NT2/D1 (cell line): Measurements from ENCODE around the gene NRG2.

Experiments used
- DNase-seq: peaks from one replicate; pipeline ENCODE4 v3.0.0-alpha.2; 2011; ENCODE audit warnings: low read depth, low spot score
- H3K27me3 ChIP-seq: 2 replicates; pipeline ENCODE4 v1.6.0; 2011; ENCODE audit warnings: mild to moderate bottlenecking; ENCODE audit not compliant: insufficient read length, insufficient read depth
- H3K36me3 ChIP-seq: 2 replicates; pipeline ENCODE4 v1.6.1; 2011; ENCODE audit warnings: mild to moderate bottlenecking, low read length, mixed read lengths; ENCODE audit not compliant: insufficient read depth, insufficient read length
- H3K4me1 ChIP-seq: 2 replicates; pipeline ENCODE4 v1.5.1; 2011; ENCODE audit not compliant: insufficient read depth, insufficient read length
- H3K4me3 ChIP-seq: 2 replicates; pipeline ENCODE4 v1.5.1; 2011; ENCODE audit warnings: low read depth; ENCODE audit not compliant: insufficient read length
- H3K9ac ChIP-seq: 2 replicates; pipeline ENCODE4 v1.6.0; 2011; ENCODE audit warnings: low read depth; ENCODE audit not compliant: insufficient read length
- H3K9me3 ChIP-seq: 2 replicates; pipeline ENCODE4 v1.5.1; 2011; ENCODE audit warnings: mild to moderate bottlenecking, low read length; ENCODE audit not compliant: insufficient read depth
- SUZ12 ChIP-seq: IDR thresholded peaks from 2 replicates; pipeline ENCODE4 v1.6.1; 2011; ENCODE audit not compliant: insufficient read length, insufficient read depth; ENCODE audit errors: extremely low read depth
- YY1 ChIP-seq: IDR thresholded peaks from 2 replicates; pipeline ENCODE4 v1.6.1; 2011; ENCODE audit not compliant: insufficient read length, insufficient read depth
- ZNF274 ChIP-seq: IDR thresholded peaks from 2 replicates; pipeline ENCODE4 v1.6.1; 2011; ENCODE audit warnings: mild to moderate bottlenecking, low read depth, low read length

NRG2 gene

GRCh38 chr5:139897342-139897741 is 145.8 kb downstream of the NRG2 start:
- Histone ChIP-seq H3K9ac (no peak overlapping the region), H3K4me3 (no peak overlapping the region), H3K9me3 (no peaks in the 10 kb centered on the region), H3K27me3 (peaks cover 38% of the 10 kb centered on the region), H3K4me1 (no peaks in the 10 kb centered on the region), H3K36me3 (no peaks in the 10 kb centered on the region)
- no peak for TF ChIP-seq SUZ12
- TF ChIP-seq ZNF274 = no peak
- TF ChIP-seq YY1 = no peak
- no peak for DNase-seq

GRCh38 chr5:139896718-139897117 is 146.4 kb downstream of the NRG2 start:
- Histone ChIP-seq H3K36me3 (no peaks in the 10 kb centered on the region), H3K27me3 (peaks cover 31% of the 10 kb centered on the region), H3K4me1 (no peaks in the 10 kb centered on the region), H3K4me3 (no peak overlapping the region), H3K9me3 (no peaks in the 10 kb centered on the region), H3K9ac (no peak overlapping the region)
- DNase-seq = no peak
- no peak for TF ChIP-seq YY1
- no peak for TF ChIP-seq ZNF274
- TF ChIP-seq SUZ12 = no peak

GRCh38 chr5:139895647-139896046 is 147.5 kb downstream of the NRG2 start:
- H3K4me3 ChIP-seq = no peak overlapping the region
- DNase-seq = no peak
- no peak overlapping the region for H3K9ac ChIP-seq
- no peaks in the 10 kb centered on the region for H3K9me3 ChIP-seq
- TF ChIP-seq YY1 (no peak), SUZ12 (no peak), ZNF274 (no peak)
- peaks cover 21% of the 10 kb centered on the region for H3K27me3 ChIP-seq
- no peaks in the 10 kb centered on the region for H3K36me3 ChIP-seq
- no peaks in the 10 kb centered on the region for H3K4me1 ChIP-seq

- Histone ChIP-seq H3K4me3 (no peak overlapping the region), H3K9me3 (no peaks in the 10 kb centered on the region), H3K27me3 (peaks cover 15% of the 10 kb centered on the region), H3K4me1 (no peaks in the 10 kb centered on the region), H3K36me3 (no peaks in the 10 kb centered on the region), H3K9ac (no peak overlapping the region)
- no peak for TF ChIP-seq SUZ12
- no peak for DNase-seq
Observed at GRCh38 chr5:139895046-139895445, 148.1 kb downstream of the NRG2 start.

DNA sequence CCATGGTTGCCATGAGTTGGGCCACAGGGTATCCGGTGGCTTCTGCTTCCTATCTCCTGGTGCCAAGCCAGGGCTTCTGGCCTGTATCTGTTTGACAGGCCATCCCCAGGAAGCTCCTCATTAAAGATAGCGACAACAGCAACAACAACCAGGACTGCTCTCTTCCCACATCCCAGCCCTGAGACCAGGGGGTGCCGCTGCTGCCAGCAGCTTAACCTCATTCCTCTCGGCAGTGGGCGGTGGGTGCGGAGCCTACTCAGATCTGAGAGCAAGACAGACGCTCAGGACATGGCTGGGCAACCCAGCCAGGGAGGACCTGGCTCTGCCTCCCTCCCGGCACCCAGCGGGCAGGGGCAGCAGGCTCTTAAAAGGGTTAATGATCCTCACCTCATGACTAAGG is 149.2 kb downstream of the NRG2 start:
- H3K9me3 ChIP-seq = no peaks in the 10 kb centered on the region
- no peaks in the 10 kb centered on the region for H3K4me1 ChIP-seq
- no peaks in the 10 kb centered on the region for H3K36me3 ChIP-seq
- no peak overlapping the region for H3K9ac ChIP-seq
- H3K4me3 ChIP-seq = no peak overlapping the region
- peaks cover 5% of the 10 kb centered on the region for H3K27me3 ChIP-seq
- no peak for TF ChIP-seq YY1
- no peak for TF ChIP-seq ZNF274
- no peak for TF ChIP-seq SUZ12
- DNase-seq = no peak

GRCh38 chr5:139889410-139889809 is 153.7 kb downstream of the NRG2 start:
- H3K27me3 ChIP-seq = no peaks in the 10 kb centered on the region
- no peaks in the 10 kb centered on the region for H3K9me3 ChIP-seq
- DNase-seq = no peak
- H3K4me1 ChIP-seq = no peaks in the 10 kb centered on the region
- no peak overlapping the region for H3K9ac ChIP-seq
- TF ChIP-seq YY1 (no peak), ZNF274 (no peak), SUZ12 (no peak)
- no peak overlapping the region for H3K4me3 ChIP-seq
- no peaks in the 10 kb centered on the region for H3K36me3 ChIP-seq

GRCh38 chr5:139888370-139888769 is 154.7 kb downstream of the NRG2 start:
- Histone ChIP-seq H3K9ac (no peak overlapping the region), H3K4me3 (no peak overlapping the region), H3K4me1 (no peaks in the 10 kb centered on the region), H3K27me3 (no peaks in the 10 kb centered on the region), H3K9me3 (no peaks in the 10 kb centered on the region), H3K36me3 (no peaks in the 10 kb centered on the region)
- DNase-seq = no peak
- TF ChIP-seq ZNF274 = no peak
- TF ChIP-seq YY1 = no peak
- TF ChIP-seq SUZ12 = no peak

DNA sequence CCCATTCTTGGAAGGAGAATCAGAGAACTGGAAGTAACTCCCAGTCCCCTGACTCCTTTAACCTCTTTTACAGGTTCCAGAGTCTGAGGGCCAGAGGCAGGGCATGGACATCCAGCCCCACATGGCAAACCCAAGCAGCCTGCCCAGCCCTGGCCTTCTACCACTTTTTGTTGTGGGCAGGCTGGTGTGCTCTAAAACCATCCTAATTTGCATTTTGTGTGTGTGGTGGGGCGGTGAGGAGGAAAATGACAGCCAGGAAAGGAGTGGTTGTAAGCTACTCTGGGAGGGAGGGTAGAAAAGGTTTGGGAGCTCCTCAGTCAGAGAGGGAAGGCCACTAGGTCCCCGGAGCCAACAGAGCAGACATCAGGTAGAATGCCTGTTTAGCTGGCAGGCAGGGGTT is 156.9 kb downstream of the NRG2 start:
- no peak for TF ChIP-seq SUZ12
- no peak for TF ChIP-seq ZNF274
- TF ChIP-seq YY1 = no peak

More for the DNA sequence above, 156.9 kb downstream of the NRG2 start:
- no peaks in the 10 kb centered on the region for H3K4me1 ChIP-seq
- H3K9ac ChIP-seq = no peak overlapping the region
- H3K27me3 ChIP-seq = no peaks in the 10 kb centered on the region
- no peak for DNase-seq
- H3K36me3 ChIP-seq = no peaks in the 10 kb centered on the region
- H3K9me3 ChIP-seq = no peaks in the 10 kb centered on the region
- no peak overlapping the region for H3K4me3 ChIP-seq
